ENCODE results near the gene MPEG1.

DNA sequence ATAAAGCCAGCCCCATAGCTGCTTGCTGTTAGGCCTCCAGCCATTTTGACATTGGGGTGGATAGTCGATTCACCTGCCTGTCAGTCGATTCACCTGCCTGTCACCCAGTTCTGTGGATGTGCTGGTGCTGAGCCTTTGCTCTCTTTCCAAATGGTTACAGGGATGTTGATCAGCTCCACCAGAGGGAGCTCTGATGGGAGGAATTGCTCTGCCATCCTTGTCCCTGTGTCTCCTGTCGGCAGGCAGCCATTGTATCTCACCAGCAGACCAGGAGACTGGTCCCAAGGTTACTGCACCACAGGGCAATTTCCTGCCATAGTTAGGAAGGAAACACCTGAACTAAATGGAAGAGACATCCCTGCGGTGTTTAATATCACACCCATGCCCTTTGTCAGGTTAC, 6.1 kb downstream of the MPEG1 start:
- TF ChIP-seq, protein P1, sequence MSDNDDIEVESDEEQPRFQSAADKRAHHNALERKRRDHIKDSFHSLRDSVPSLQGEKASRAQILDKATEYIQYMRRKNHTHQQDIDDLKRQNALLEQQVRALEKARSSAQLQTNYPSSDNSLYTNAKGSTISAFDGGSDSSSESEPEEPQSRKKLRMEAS (IDR thresholded peaks at IDR 0.05): no peak
- TF ChIP-seq CREB1 (IDR thresholded peaks at IDR 0.05; ENCODE audit: low read depth) (no peak), EP300 (IDR thresholded peaks at IDR 0.05; ENCODE audit: borderline replicate concordance) (no peak), TAF1 (IDR thresholded peaks at IDR 0.05; ENCODE audit: low read depth) (no peak), RAD21 (IDR thresholded peaks at IDR 0.05; ENCODE audit: low read depth) (peak; percentile 7; the same call in 1 of the 2 replicates), EGR1 (IDR thresholded peaks at IDR 0.05) (no peak), TCF12 (IDR thresholded peaks at IDR 0.05; ENCODE audit: low read depth) (no peak), TEAD4 (IDR thresholded peaks at IDR 0.05) (no peak), CEBPB (IDR thresholded peaks at IDR 0.05) (no peak), FOXM1 (IDR thresholded peaks at IDR 0.05; ENCODE audit: borderline replicate concordance, low read depth) (no peak), YY1 (IDR thresholded peaks at IDR 0.05; ENCODE audit: low read depth) (no peak), NFIC (IDR thresholded peaks at IDR 0.05) (no peak)
- TF ChIP-seq, protein P2, sequence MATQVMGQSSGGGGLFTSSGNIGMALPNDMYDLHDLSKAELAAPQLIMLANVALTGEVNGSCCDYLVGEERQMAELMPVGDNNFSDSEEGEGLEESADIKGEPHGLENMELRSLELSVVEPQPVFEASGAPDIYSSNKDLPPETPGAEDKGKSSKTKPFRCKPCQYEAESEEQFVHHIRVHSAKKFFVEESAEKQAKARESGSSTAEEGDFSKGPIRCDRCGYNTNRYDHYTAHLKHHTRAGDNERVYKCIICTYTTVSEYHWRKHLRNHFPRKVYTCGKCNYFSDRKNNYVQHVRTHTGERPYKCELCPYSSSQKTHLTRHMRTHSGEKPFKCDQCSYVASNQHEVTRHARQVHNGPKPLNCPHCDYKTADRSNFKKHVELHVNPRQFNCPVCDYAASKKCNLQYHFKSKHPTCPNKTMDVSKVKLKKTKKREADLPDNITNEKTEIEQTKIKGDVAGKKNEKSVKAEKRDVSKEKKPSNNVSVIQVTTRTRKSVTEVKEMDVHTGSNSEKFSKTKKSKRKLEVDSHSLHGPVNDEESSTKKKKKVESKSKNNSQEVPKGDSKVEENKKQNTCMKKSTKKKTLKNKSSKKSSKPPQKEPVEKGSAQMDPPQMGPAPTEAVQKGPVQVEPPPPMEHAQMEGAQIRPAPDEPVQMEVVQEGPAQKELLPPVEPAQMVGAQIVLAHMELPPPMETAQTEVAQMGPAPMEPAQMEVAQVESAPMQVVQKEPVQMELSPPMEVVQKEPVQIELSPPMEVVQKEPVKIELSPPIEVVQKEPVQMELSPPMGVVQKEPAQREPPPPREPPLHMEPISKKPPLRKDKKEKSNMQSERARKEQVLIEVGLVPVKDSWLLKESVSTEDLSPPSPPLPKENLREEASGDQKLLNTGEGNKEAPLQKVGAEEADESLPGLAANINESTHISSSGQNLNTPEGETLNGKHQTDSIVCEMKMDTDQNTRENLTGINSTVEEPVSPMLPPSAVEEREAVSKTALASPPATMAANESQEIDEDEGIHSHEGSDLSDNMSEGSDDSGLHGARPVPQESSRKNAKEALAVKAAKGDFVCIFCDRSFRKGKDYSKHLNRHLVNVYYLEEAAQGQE (IDR thresholded peaks at IDR 0.05; ENCODE audit: low read depth): no peak
- TF ChIP-seq, protein P3, sequence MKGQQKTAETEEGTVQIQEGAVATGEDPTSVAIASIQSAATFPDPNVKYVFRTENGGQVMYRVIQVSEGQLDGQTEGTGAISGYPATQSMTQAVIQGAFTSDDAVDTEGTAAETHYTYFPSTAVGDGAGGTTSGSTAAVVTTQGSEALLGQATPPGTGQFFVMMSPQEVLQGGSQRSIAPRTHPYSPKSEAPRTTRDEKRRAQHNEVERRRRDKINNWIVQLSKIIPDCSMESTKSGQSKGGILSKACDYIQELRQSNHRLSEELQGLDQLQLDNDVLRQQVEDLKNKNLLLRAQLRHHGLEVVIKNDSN (IDR thresholded peaks at IDR 0.05): no peak

All from Ishikawa (cell line).